DND-41 (cell line): ENCODE results near the gene AGXT.
A peak's percentile ranks its signal among the peaks of the same experiment; 100 is the strongest.
"Not testable (repeated sequence)": the region's sequence is repeated elsewhere in the genome, so short reads cannot be mapped to it uniquely, and the experiment has no call there.

Experiments used
- ATAC-seq: fragments of 200-7000 bp; cut with Tn5 transposase; 3 replicates; pipeline ENCODE4 v1.9.1; 2021; ENCODE audit warnings: low read depth; ENCODE audit not compliant: insufficient read depth
- DNase-seq: peaks from one replicate; pipeline ENCODE4 v3.0.0-alpha.2; 2020
- H2AFZ ChIP-seq: 2 replicates; pipeline ENCODE4 v1.6.0; 2012; ENCODE audit warnings: low read depth, low read length
- H3K27ac ChIP-seq: 2 replicates; pipeline ENCODE4 v1.5.1; 2012; ENCODE audit warnings: low read length, inconsistent platforms
- H3K27me3 ChIP-seq: fragments of 200-600 bp; sonication (generic); 2 replicates; pipeline ENCODE4 v1.6.0; 2012; ENCODE audit warnings: low read length, mild to moderate bottlenecking, inconsistent platforms; ENCODE audit not compliant: insufficient read depth, poor library complexity
- H3K36me3 ChIP-seq: 2 replicates; pipeline ENCODE4 v1.5.1; 2012; ENCODE audit warnings: low read length, inconsistent platforms; ENCODE audit not compliant: insufficient read depth
- H3K4me1 ChIP-seq: 2 replicates; pipeline ENCODE4 v1.5.1; 2012; ENCODE audit warnings: mild to moderate bottlenecking, low read length; ENCODE audit not compliant: insufficient read depth
- H3K4me2 ChIP-seq: 2 replicates; pipeline ENCODE4 v1.6.0; 2012; ENCODE audit warnings: mild to moderate bottlenecking, moderate library complexity, low read length, inconsistent platforms; ENCODE audit not compliant: insufficient read depth
- H3K4me3 ChIP-seq, 2 experiments: fragments of 200-600 bp in 1 of 2; shearing (Covaris generic) in 1 of 2; 2 replicates each; pipeline ENCODE4 v1.5.1; 2012 to 2016; ENCODE audit warnings: inconsistent platforms in 2 of 2, low read length in 2 of 2, mild to moderate bottlenecking in 2 of 2, low read depth in 1 of 2, moderate library complexity in 1 of 2
- H3K79me2 ChIP-seq: 2 replicates; pipeline ENCODE4 v1.6.0; 2012; ENCODE audit warnings: low read length, inconsistent platforms; ENCODE audit not compliant: insufficient read depth
- H3K9ac ChIP-seq: 2 replicates; pipeline ENCODE4 v1.6.0; 2012; ENCODE audit warnings: low read depth, mild to moderate bottlenecking, inconsistent platforms, low read length, moderate library complexity
- H3K9me3 ChIP-seq: 2 replicates; pipeline ENCODE4 v1.5.1; 2012; ENCODE audit warnings: low read length, moderate library complexity, mild to moderate bottlenecking, inconsistent platforms; ENCODE audit not compliant: insufficient read depth, severe bottlenecking
- H4K20me1 ChIP-seq: 2 replicates; pipeline ENCODE4 v1.6.0; 2012; ENCODE audit warnings: low read length; ENCODE audit not compliant: insufficient read depth
- CTCF ChIP-seq: IDR thresholded peaks from 2 replicates; pipeline ENCODE4 v1.5.1; 2012; ENCODE audit warnings: borderline replicate concordance, low read length, moderate library complexity, mild to moderate bottlenecking; ENCODE audit not compliant: poor library complexity, severe bottlenecking; ENCODE audit errors: extremely low read depth
- EZH2 ChIP-seq: IDR thresholded peaks from 3 replicates; pipeline ENCODE4 v1.6.1; 2012; ENCODE audit warnings: borderline replicate concordance, low read depth, mild to moderate bottlenecking, moderate library complexity, low read length, inconsistent platforms; ENCODE audit not compliant: severe bottlenecking

AGXT gene

GRCh38 chr2:240839152-240840143 lies 29.2 kb upstream of the AGXT start:
- TF ChIP-seq EZH2 (no peak), CTCF (no peak)
- Histone ChIP-seq H3K9me3 (no peaks in the 10 kb centered on the region), H3K27me3 (peaks cover 12% of the 10 kb centered on the region), H4K20me1 (peaks cover 7% of the 10 kb centered on the region), H3K4me3 (no peak overlapping the region), H3K4me2 (no peak overlapping the region), H3K27ac (no peak overlapping the region), H3K9ac (no peak overlapping the region), H2AFZ (no peak overlapping the region), H3K36me3 (no peaks in the 10 kb centered on the region), H3K4me1 (no peaks in the 10 kb centered on the region), H3K79me2 (no peaks in the 10 kb centered on the region)
- ATAC-seq (no peak), DNase-seq (no peak)

- TF ChIP-seq CTCF (peak; percentile 53), EZH2 (no peak)
- H2AFZ ChIP-seq, result no peak overlapping the region
- peaks cover 7% of the 10 kb centered on the region for H4K20me1 ChIP-seq
- no peak overlapping the region for H3K4me3 ChIP-seq
- H3K9ac ChIP-seq, result no peak overlapping the region
- no peaks in the 10 kb centered on the region for H3K9me3 ChIP-seq
- peak; percentile 58; the same call in 1 of the 3 replicates for ATAC-seq
- peaks cover 12% of the 10 kb centered on the region for H3K27me3 ChIP-seq
- no peaks in the 10 kb centered on the region for H3K36me3 ChIP-seq
- H3K4me2 ChIP-seq, result no peak overlapping the region
- H3K79me2 ChIP-seq, result no peaks in the 10 kb centered on the region
- H3K4me1 ChIP-seq, result no peaks in the 10 kb centered on the region
- H3K27ac ChIP-seq, result no peak overlapping the region
- peak; percentile 15 for DNase-seq
These were observed 28.1 kb upstream of the AGXT start for GRCh38 chr2:240840435-240841060.

GRCh38 chr2:240846309-240846708 lies 22.3 kb upstream of the AGXT start:
- not testable (repeated sequence) for H3K79me2 ChIP-seq, H3K36me3 ChIP-seq, H3K4me2 ChIP-seq, H3K27ac ChIP-seq, H3K4me3 ChIP-seq, H3K4me1 ChIP-seq, H3K9me3 ChIP-seq, ATAC-seq, H2AFZ ChIP-seq, H3K9ac ChIP-seq, H3K27me3 ChIP-seq, DNase-seq, H4K20me1 ChIP-seq
